Endodermal cell (in vitro differentiated cells): Measurements from ENCODE around the gene UQCR10. TPM values are rescaled to one million over a fixed set of nuclear protein-coding genes. Genes with fewer than 3 reads are reported as not detected.

Experiments used
- DNase-seq: peaks from one replicate; pipeline ENCODE4 v3.0.0-alpha.2; 2017
- H3K27ac ChIP-seq: 2 replicates; pipeline ENCODE4 v1.5.1; 2013; ENCODE audit warnings: mild to moderate bottlenecking, low read depth, low read length, moderate library complexity
- H3K27me3 ChIP-seq: 2 replicates; pipeline ENCODE4 v1.6.1; 2013; ENCODE audit warnings: mild to moderate bottlenecking, low read length, moderate library complexity; ENCODE audit not compliant: insufficient read depth, control insufficient read depth, poor library complexity, severe bottlenecking
- H3K36me3 ChIP-seq: 2 replicates; pipeline ENCODE4 v1.7.0; 2013; ENCODE audit warnings: mild to moderate bottlenecking, low read length, moderate library complexity; ENCODE audit not compliant: control insufficient read depth, insufficient read depth
- H3K4me1 ChIP-seq: one replicate; pipeline ENCODE4 v1.7.0; 2013; ENCODE audit warnings: low read length; ENCODE audit not compliant: control insufficient read depth, insufficient read depth
- H3K4me3 ChIP-seq: 2 replicates; pipeline ENCODE4 v1.5.1; 2013; ENCODE audit warnings: mild to moderate bottlenecking, low read length, moderate library complexity
- H3K9ac ChIP-seq: 2 replicates; pipeline ENCODE4 v1.6.1; 2013; ENCODE audit warnings: mild to moderate bottlenecking, low read length, moderate library complexity; ENCODE audit not compliant: poor library complexity, severe bottlenecking; ENCODE audit errors: extremely low read depth
- H3K9me3 ChIP-seq: 2 replicates; pipeline ENCODE4 v1.6.1; 2013; ENCODE audit warnings: mild to moderate bottlenecking, low read length, moderate library complexity; ENCODE audit not compliant: control insufficient read depth
- H3K27ac Mint-ChIP-seq: 2 replicates; pipeline ENCODE4 v1.8.0; 2020; ENCODE audit warnings: mixed read lengths
- H3K27me3 Mint-ChIP-seq: 2 replicates; pipeline ENCODE4 v1.8.0; 2021; ENCODE audit warnings: mild to moderate bottlenecking, mixed read lengths; ENCODE audit not compliant: insufficient read depth
- H3K36me3 Mint-ChIP-seq: 2 replicates; pipeline ENCODE4 v1.8.0; 2020; ENCODE audit warnings: low read depth, mixed read lengths
- H3K4me1 Mint-ChIP-seq: 2 replicates; pipeline ENCODE4 v1.8.0; 2020; ENCODE audit warnings: mixed read lengths
- H3K4me3 Mint-ChIP-seq: 2 replicates; pipeline ENCODE4 v1.8.0; 2020; ENCODE audit warnings: mild to moderate bottlenecking, moderate library complexity, mixed read lengths
- H3K9me3 Mint-ChIP-seq: 2 replicates; pipeline ENCODE4 v1.8.0; 2020; ENCODE audit warnings: mild to moderate bottlenecking, mixed read lengths
- WGBS, 2 experiments: methylation state at CpG; one replicate each; pipeline versions ENCODE4 v1.1.5 to v1.1.7; 2013; ENCODE audit warnings: missing lambda C conversion rate in 2 of 2, mixed read lengths in 1 of 2; ENCODE audit not compliant: insufficient coverage in 1 of 2, insufficient read length in 1 of 2; 5-methylcytosine and 5-hydroxymethylcytosine counted together
- total RNA-seq, 2 donors: library from RNA; stranded (reverse); fragmentation: NEBNext Ultra II Directional in 1 of 2; extraction: Animal tissue kit (Norgen Biotek cat#: 25700) in 1 of 2; gene quantifications; 2 replicates in 1 of 2; 3 replicates in 1 of 2; pipeline ENCODE4 v1.2.1, GENCODE V29; 2021
- TF ChIP-seq, protein P1 (sequence below): fragments of 200-600 bp; sonication (generic); conservative IDR thresholded peaks from 2 replicates; pipeline ENCODE4 v1.5.0; 2021; ENCODE audit warnings: antibody characterized with exemption, mild to moderate bottlenecking

The UQCR10 gene
- total RNA-seq, 2 donors from 2014 or later: 111 to 120 TPM

DNA sequence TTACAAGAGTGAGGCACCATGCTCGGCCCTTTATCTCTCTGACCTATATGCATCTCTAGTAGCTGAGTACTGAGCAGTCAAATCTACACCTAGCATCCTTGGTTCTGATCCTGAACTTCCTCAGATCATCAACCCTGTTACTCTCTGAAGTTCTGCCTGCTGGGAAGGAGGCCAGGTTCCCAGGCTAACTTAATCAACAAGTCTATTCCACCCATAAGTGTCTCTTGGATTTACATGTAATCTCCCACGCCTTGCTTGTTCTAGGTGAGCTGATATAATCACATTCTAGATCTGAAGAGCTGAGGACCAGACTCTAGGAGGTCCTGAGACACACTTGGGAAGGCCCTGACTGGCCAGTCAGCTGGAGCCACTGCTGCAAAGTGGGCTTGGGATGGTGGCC, 25.2 kb upstream of the UQCR10 start:
- Histone ChIP-seq H3K36me3 (no peaks in the 10 kb centered on the region), H3K27me3 (no peaks in the 10 kb centered on the region), H3K4me1 (no peaks in the 10 kb centered on the region), H3K9me3 (no peaks in the 10 kb centered on the region), H3K4me3 (no peak overlapping the region), H3K27ac (no peak overlapping the region), H3K9ac (no peak overlapping the region)
- Mint-ChIP-seq H3K27ac (no peak overlapping the region), H3K9me3 (no peaks in the 10 kb centered on the region), H3K27me3 (no peaks in the 10 kb centered on the region), H3K36me3 (peaks cover 13% of the 10 kb centered on the region), H3K4me1 (no peaks in the 10 kb centered on the region), H3K4me3 (no peak overlapping the region)
- DNase-seq: no peak
- WGBS, 2 experiments: 86 to 87% methylated on average over 1 to 2 of the region's 2 CpGs
- TF ChIP-seq, protein P1, sequence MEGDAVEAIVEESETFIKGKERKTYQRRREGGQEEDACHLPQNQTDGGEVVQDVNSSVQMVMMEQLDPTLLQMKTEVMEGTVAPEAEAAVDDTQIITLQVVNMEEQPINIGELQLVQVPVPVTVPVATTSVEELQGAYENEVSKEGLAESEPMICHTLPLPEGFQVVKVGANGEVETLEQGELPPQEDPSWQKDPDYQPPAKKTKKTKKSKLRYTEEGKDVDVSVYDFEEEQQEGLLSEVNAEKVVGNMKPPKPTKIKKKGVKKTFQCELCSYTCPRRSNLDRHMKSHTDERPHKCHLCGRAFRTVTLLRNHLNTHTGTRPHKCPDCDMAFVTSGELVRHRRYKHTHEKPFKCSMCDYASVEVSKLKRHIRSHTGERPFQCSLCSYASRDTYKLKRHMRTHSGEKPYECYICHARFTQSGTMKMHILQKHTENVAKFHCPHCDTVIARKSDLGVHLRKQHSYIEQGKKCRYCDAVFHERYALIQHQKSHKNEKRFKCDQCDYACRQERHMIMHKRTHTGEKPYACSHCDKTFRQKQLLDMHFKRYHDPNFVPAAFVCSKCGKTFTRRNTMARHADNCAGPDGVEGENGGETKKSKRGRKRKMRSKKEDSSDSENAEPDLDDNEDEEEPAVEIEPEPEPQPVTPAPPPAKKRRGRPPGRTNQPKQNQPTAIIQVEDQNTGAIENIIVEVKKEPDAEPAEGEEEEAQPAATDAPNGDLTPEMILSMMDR: no peak

DNA sequence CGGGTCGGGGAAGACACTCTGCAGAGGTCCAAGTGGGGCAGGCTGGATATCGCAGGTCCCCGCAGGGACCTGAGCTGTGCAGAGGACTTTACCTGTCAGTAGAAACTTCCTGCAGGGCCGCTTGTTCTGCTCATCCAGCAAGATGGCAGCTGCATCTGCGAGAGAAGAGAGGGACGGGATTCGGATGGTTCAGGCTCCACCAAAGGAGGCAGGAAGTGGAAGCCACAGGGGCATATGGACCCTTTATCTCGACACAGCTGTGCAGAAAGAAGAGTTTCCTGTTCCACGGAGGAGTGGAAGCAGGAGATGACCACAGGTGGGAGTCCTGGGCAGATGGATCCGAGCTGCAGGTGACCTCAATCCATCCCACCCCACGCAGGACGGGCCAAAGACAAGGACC, 24.8 kb upstream of the UQCR10 start:
- H3K9me3 Mint-ChIP-seq: no peaks in the 10 kb centered on the region

DNA sequence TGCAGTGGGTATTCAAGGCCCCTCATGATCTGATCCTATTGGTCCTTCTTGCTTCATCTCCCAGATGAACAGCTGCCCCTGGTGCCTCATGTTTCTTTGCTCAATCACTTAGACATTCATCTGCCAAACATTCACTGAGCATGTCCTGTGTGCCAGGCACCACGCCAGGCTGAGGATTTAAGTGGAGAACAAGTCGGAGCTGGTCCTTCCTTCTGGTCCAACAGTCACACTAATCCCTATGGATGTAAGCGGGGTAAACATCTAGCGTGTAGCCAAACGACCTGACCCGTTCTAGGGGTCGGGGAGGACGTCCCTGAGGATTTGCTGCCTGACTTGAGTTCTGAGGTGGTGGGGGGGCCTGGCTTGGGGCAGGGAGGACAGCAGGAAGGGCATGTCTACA, 22.3 kb upstream of the UQCR10 start:
- no peaks in the 10 kb centered on the region for H3K9me3 ChIP-seq
- no peak for DNase-seq
- TF ChIP-seq, protein P1: no peak
- Mint-ChIP-seq H3K4me1 (no peaks in the 10 kb centered on the region), H3K36me3 (peaks cover 16% of the 10 kb centered on the region), H3K9me3 (no peaks in the 10 kb centered on the region), H3K27ac (peak overlapping the region; percentile 7), H3K27me3 (no peaks in the 10 kb centered on the region), H3K4me3 (no peak overlapping the region)
- no peaks in the 10 kb centered on the region for H3K36me3 ChIP-seq
- no peak overlapping the region for H3K4me3 ChIP-seq
- H3K27ac ChIP-seq: no peak overlapping the region
- WGBS, 2 experiments: 90 to 100% methylated on average over 2 to 8 of the region's 8 CpGs
- H3K4me1 ChIP-seq: no peaks in the 10 kb centered on the region
- no peak overlapping the region for H3K9ac ChIP-seq
- H3K27me3 ChIP-seq: no peaks in the 10 kb centered on the region

More for the DNA sequence above, 24.8 kb upstream of the UQCR10 start:
- H3K4me3 Mint-ChIP-seq: no peak overlapping the region
- H3K9me3 ChIP-seq: no peaks in the 10 kb centered on the region
- H3K27me3 Mint-ChIP-seq: no peaks in the 10 kb centered on the region
- TF ChIP-seq, protein P1: no peak
- no peak overlapping the region for H3K27ac ChIP-seq
- peaks cover 16% of the 10 kb centered on the region for H3K36me3 Mint-ChIP-seq
- H3K36me3 ChIP-seq: no peaks in the 10 kb centered on the region
- 89 to 91% methylated on average over 10 to 13 of the region's 13 CpGs for WGBS, 2 experiments
- no peaks in the 10 kb centered on the region for H3K4me1 Mint-ChIP-seq
- H3K4me3 ChIP-seq: no peak overlapping the region
- H3K4me1 ChIP-seq: no peaks in the 10 kb centered on the region
- H3K27ac Mint-ChIP-seq: no peak overlapping the region
- H3K27me3 ChIP-seq: no peaks in the 10 kb centered on the region
- no peak for DNase-seq
- H3K9ac ChIP-seq: no peak overlapping the region
